ENCODE results near the gene MRC2.

DNA sequence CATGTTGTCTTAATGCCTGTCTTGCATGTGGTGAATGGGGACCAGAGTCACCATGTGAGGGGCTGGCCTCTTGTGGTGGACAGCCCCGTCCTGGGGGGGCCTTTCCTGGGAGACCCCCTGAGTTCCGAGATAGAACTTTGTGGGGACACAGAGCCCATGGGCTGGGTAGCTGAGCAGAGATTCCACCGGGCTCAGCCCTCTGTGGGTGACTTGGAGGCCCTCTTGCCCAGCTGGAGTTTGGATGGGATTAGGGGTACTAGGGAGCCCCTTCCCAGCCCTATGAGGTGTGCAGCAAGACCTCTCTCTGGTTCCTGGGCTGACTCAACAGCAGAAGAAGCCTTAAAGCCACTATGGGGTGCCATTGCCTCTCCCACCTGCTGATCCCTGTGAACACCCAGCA, 38.1 kb downstream of the MRC2 start:
- TF ChIP-seq POLR2AphosphoS5 (IDR thresholded peaks at IDR 0.05; ENCODE audit: low read depth, low read length) (no peak), POLR2A (IDR thresholded peaks at IDR 0.05; ENCODE audit: low read depth, low read length) (no peak), SPI1 (IDR thresholded peaks at IDR 0.05; ENCODE audit: low read depth, low read length) (no peak), TAF1 (IDR thresholded peaks at IDR 0.05; ENCODE audit: low read depth, low read length) (no peak)

Data from GM12891 (cell line).